Stimulated activated CD8-positive, alpha-beta memory T cell treated with anti-CD3 and anti-CD28 coated beads, Interleukin-7, amount 100 ng/mL, for 24 hours (primary cell): ENCODE data around the gene SNRNP48.

Experiments used
- DNase-seq: peaks from one replicate; pipeline ENCODE4 v3.0.0-alpha.2; 2020; ENCODE audit warnings: low read depth

The SNRNP48 gene

GRCh38 chr6:7559651-7560385 lies 30.2 kb upstream of the SNRNP48 start:
- no peak for DNase-seq

- DNase-seq = no peak
These were observed 28.6 kb upstream of the SNRNP48 start for GRCh38 chr6:7561153-7561964.

DNA sequence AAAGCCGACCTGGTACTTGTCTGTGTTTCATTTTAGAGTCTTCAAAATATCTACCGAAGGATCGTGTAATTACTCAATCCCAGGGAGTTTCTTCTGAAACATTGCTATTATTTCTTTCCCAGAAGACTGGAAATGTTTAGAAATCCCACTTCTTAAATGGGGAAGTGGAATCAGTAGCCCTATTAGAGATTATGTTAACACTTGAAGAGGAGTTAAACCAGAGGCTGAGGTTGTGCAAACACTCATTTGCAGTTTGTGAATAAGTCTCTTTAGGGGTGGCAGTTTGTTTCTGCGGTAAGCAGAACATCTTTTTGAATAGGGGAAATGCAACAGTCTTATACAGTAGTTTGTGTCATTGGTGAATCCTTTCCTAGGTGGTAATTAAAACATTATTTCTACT lies 27.2 kb upstream of the SNRNP48 start:
- no peak for DNase-seq

GRCh38 chr6:7566107-7566506 lies 23.9 kb upstream of the SNRNP48 start:
- DNase-seq = no peak

- no peak for DNase-seq
These were observed 23.3 kb upstream of the SNRNP48 start for GRCh38 chr6:7566617-7567173.

GRCh38 chr6:7568021-7568420 lies 22.0 kb upstream of the SNRNP48 start:
- DNase-seq = no peak

DNA sequence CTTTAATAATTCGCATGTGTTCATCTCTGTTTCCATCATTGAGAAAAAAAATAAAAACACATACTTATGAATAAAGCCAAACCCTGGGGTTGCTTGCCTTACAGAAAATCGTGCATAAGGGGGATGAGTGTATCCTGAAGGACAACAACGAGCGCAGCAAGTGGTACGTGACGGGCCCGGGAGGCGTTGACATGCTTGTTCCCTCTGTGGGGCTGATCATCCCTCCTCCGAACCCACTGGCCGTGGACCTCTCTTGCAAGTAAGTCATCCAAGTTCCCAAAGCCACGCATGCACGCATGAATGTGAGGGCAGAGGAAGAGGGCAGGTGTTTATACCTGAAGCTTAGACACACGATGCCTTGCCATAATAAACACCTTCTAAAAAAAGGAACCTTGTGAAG lies 20.9 kb upstream of the SNRNP48 start:
- no peak for DNase-seq

- no peak for DNase-seq
These were observed 17.6 kb upstream of the SNRNP48 start for GRCh38 chr6:7572213-7572943.

DNA sequence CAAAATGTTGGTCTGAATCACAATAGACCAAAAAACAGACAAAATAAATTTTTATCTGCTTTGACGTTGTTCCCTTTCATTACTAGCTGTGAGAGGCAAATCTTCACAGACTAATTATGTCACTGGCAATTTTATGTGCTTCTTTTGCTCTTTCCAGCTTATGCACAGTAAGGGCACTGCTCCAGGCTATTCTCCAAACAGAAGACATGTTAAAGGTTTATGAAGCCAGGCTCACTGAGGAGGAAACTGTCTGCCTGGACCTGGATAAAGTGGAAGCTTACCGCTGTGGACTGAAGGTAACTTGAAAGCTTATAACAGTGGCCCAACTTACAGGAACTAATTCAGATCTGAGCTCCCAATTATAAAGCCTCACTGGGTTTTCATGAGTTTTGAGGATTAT lies 15.5 kb upstream of the SNRNP48 start:
- DNase-seq = no peak

- no peak for DNase-seq
These were observed 11.5 kb upstream of the SNRNP48 start for GRCh38 chr6:7578516-7578915.

DNA sequence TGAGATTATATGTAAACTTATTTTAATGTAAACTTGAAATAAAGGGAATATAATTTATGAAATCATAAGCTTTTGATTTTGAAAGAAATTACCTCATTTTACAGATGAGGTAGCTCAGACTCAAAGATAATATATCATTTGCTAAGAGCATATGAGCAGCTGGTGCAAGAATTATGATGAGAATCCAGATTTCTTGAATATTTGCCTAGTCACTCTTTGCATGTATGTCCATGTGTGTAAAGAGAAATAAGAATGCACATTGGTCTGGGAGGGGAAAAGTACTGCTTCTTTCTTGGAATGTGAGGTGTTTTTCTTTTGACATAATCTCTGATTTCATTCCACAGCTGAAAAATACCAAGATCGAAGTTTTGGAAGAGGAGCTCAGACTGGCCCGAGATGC lies 11.1 kb upstream of the SNRNP48 start:
- DNase-seq = no peak

GRCh38 chr6:7579851-7580250 lies 10.1 kb upstream of the SNRNP48 start:
- no peak for DNase-seq

DNA sequence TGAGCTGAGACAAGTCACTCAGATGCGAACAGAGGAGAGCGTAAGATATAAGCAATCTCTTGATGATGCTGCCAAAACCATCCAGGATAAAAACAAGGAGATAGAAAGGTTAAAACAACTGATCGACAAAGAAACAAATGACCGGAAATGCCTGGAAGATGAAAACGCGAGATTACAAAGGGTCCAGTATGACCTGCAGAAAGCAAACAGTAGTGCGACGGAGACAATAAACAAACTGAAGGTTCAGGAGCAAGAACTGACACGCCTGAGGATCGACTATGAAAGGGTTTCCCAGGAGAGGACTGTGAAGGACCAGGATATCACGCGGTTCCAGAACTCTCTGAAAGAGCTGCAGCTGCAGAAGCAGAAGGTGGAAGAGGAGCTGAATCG lies 9.5 kb upstream of the SNRNP48 start:
- DNase-seq = no peak

- no peak for DNase-seq
These were observed 8.9 kb upstream of the SNRNP48 start for GRCh38 chr6:7580927-7581618.

GRCh38 chr6:7585287-7585930 lies 4.6 kb upstream of the SNRNP48 start:
- no peak for DNase-seq

GRCh38 chr6:7587631-7588100 lies 2.3 kb upstream of the SNRNP48 start:
- DNase-seq = no peak

DNA sequence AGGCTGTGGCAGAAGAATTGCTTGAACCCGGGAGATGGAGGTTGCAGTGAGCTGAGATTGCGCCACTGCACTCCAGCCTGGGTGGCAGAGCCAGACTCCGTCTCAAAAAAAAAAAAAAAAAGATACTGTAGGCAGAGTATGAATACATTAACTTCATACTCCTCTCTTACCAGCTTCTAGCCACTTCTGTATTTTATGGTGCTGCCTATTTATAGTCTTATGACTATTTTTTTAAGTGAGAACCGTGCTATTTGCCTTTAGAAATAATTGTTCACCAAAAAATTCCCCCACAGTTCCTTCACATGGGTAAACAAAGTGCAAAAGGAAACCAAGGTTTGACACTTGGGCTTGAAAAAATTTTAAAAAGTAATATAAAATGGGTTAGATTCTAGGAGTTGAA lies 1.5 kb upstream of the SNRNP48 start:
- no peak for DNase-seq

GRCh38 chr6:7589221-7589620 lies 777 bp upstream of the SNRNP48 start:
- DNase-seq = no peak

GRCh38 chr6:7590918-7591302 lies 912 bp downstream of the SNRNP48 start:
- DNase-seq = no peak

DNA sequence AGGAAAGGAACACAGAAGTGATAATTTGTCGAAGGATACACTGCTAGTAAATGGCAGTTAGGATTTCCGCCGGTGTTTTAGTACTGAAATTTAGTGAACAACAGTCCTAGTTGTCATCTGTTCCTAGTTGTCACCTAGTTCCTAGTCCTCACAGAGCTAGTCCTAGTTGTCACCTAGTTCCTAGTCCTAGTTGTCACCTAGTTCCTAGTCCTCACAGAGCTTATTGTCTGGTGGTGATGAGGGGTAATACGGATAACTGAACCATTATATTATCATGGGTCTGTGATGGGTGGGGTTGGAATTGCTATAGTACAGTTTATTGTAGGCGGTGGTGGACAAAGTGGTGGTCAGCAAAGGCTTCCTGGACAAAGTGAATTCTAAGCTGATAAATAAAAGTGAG lies 1.8 kb downstream of the SNRNP48 start:
- DNase-seq = no peak

- no peak for DNase-seq
These were observed 3.2 kb downstream of the SNRNP48 start for GRCh38 chr6:7593229-7593628.
